COLO668 (cell line): ENCODE data around the gene INSYN1.
A peak's percentile ranks its signal among the peaks of the same experiment; 100 is the strongest.

Source experiments
- DNase-seq: peaks from one replicate; lab custom pipeline; 2025; ENCODE audit not compliant: unreplicated experiment; lab: John Stamatoyannopoulos, UW

Gene INSYN1

GRCh38 chr15:73779974-73780373, 26.8 kb upstream of the INSYN1 start:
- DNase-seq = no peak

DNA sequence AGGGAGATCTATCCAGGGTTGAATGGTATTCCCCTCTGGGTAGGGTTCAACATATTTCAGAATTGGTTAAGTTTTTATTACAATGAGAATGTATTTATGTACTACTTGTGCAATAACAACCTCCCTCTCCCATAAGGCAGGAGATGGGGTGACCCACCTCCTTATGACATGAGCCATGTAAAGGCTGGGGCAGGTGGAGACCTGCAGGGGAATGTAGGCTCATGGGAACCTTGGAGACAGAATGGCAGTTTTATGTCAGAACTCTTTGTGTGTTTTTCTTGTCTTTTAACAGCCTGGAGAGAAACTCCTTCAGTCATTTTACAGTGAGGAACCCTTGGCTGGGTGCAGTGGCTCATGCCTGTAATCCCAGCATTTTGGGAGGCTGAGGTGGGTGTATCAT, 24.6 kb upstream of the INSYN1 start:
- no peak for DNase-seq

- no peak for DNase-seq
Observed at GRCh38 chr15:73773428-73773827, 20.3 kb upstream of the INSYN1 start.

DNA sequence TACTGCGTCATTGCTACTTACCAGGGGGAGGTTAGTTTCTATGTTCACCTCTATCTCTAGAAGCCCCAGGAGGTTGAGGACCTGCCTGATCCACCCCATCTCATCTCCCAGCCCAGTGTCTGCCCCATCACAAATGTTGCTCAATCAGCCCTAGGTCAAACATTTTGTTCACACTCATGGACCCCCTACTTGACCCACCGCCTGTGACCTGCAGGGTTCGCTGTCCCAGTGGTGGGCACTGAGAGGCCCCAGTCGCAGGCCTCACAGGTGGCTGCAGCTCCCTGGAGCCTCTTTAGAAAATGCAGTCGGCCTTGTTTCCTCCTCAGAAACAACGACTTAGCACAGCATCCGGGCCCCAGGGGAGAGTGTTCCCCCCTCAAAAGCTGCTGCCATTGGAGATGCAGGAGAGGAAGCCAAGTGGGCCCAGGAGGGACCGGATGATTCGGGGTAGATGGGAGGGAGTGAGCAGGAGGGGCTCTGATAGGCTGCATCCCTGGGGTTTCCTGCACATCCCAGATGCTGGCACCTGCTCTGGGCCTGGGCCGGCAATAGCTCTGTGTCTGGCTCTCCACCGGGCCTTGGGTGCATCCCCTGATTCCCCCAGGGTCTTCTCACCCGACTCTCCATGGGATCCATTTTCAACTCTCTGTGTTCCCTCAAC, 18.4 kb upstream of the INSYN1 start:
- no peak for DNase-seq

DNA sequence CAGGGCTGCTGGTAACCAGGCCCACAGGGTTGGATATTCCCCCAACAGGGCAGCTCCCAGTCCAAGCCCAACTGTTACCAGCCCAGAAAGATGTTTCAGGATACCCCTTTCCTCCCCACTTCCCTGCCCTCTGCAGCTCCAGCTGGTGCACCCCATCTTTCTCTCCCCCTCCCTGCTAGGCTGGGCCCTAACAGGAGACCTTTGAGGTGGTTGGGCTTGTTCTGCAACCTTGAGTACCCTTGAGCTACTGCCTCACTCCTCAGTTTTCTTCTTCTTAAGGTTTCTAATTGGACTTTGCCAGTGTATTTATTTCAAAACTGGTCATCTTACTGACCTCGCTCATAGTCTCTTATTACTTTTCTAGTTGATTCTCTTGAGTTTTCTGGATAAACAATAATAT, 16.9 kb upstream of the INSYN1 start:
- no peak for DNase-seq

GRCh38 chr15:73767806-73768501, 14.8 kb upstream of the INSYN1 start:
- no peak for DNase-seq

- no peak for DNase-seq
Observed at GRCh38 chr15:73766598-73766997, 13.4 kb upstream of the INSYN1 start.

GRCh38 chr15:73765778-73766177, 12.6 kb upstream of the INSYN1 start:
- no peak for DNase-seq

- DNase-seq = no peak
Observed at GRCh38 chr15:73763931-73764330, 10.8 kb upstream of the INSYN1 start.

DNA sequence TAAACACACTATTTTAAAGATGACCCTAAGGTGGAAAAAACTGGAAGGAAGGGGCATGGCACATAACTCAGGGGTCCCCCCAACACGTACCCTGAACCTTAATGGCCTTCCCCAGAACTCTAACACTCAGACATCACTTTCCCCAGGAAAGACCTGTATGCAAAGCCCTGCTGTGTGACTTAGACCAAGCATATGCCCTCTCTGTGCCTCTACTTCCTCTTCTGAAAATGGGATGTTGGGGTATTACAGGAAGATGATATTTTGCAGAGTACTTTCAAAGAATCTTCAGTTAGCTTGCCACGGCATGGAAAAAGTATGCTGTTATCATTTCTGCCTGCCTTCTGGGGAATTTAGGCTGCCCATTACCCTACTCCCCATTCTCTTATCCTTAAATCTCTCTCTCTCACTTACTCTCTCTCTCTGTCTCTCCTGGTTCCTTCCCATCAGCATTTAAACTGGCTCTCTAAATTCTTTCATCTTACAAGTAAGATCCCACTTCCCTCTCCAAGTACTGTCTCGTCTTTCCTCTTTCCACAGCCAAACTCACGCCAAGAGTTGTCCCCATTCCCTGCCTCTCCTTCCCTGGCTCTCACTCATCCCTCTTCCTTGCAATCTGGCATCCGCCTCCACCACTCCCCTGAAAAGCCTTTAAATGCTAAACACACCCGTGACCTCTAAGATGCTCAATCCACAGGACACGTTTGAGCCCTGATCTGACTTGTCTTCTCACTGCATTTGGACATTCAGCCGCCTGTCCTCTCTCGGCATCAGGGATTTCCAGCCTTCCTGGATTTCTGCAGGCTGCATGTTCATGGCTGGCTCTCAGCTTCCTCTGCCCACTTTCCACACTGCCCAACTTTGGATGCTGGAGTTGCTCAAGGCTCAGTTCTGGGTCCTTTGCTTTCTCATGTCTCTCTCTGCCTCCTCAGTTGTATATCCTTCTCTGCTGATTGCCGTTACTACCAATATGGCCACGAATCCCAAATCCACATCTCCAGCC, 7.5 kb upstream of the INSYN1 start:
- DNase-seq = no peak

DNA sequence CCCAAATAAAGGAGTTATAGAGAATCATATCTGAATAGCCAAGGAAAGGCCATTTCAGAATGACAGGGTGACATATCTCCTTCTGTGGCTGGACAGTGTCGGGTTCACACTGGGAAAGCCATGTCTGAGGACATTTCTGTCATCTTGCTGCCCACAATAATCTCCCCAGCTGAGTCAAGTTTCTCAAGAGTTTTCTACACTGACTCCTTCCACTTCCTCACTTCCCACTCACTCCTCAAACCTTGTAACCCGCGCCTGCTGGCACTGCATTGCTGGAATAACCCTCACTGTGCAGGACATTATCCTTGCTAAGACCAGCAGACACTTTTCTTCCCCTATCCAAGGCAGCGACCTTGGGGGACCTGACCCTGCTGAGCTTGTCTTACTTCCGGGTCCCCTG, 5.3 kb upstream of the INSYN1 start:
- no peak for DNase-seq

DNA sequence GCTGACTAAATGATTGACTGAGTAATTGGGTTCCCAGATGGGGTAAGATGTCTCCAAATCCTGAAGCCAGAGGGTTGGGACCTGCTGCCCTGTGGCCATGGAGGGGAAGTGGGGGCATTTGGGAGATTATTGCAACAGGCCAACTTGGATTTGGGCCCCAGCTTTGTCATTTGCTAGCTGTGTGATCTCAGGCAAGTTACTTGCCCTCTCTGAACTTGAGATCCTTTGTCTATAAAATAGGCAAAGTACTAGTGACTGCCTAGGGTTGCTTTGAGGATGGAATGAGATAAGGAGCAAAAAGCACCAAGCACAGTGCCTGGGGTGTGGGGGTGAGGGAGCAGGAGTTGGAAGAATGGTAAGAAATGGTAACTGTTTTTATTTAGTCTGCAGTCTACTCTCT, 4.4 kb upstream of the INSYN1 start:
- no peak for DNase-seq

DNA sequence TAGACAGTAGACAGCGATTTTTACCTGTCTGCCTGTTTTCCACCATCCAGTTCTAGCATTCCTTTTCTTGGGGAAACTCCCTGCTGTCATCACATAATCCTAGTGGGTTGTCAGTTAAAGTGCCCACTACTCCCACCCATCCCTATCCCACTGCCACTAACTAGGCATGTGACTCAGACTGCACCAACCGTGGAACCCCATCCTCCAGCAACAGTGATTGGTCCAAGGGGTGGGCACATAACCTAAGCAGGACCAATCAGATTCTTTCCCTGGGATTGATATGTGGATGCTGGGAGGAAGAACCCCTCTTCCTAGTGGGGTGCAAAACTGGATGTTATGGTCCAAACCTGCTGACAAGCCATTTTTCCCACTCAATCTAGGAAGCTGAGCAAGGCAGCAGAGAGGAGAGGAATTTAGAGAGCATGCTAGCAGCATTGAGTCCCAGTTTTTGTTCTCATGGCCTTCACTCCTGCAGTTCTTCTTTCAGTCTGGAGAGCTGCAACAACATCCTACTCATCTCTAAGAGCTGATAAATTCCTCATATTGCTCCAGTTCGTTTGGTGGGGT, 3.9 kb upstream of the INSYN1 start:
- no peak for DNase-seq

GRCh38 chr15:73756390-73756789, 3.2 kb upstream of the INSYN1 start:
- DNase-seq = no peak

DNA sequence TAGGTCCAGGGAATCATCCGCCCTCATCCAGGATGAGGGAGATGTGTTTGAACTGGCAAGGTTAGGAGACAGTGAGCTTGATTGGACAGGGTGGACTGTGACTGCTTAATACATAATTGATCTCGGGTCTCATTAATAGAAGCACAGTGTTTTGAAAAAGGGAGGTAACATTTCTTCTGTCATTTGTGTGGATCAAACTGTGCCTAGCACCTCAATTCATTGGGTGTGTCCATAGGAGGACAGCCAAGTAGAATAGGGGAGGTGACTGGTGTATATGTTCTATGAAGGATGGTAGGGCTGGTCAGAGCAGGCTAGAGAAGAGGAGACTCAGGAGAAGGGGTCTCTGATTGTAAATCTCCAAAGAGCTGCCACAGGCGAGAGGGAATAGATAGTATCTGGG, 2.8 kb upstream of the INSYN1 start:
- no peak for DNase-seq

- no peak for DNase-seq
Observed at GRCh38 chr15:73755481-73755880, 2.3 kb upstream of the INSYN1 start.

GRCh38 chr15:73754461-73754860, 1.3 kb upstream of the INSYN1 start:
- no peak for DNase-seq

GRCh38 chr15:73752806-73753193, 351 bp downstream of the INSYN1 start:
- DNase-seq = peak; percentile 7

- no peak for DNase-seq
Observed at GRCh38 chr15:73751899-73752805, 999 bp downstream of the INSYN1 start.

GRCh38 chr15:73751511-73751898, 1.6 kb downstream of the INSYN1 start:
- no peak for DNase-seq
